Stimulated activated CD4-positive, alpha-beta T cell treated with anti-CD3 and anti-CD28 coated beads, TNF-alpha, amount 100 ng/mL, for 48 hours (primary cell): ENCODE results near the gene ZBTB7C.
"Not testable (repeated sequence)": the region's sequence is repeated elsewhere in the genome, so short reads cannot be mapped to it uniquely, and the experiment has no call there.

Experiments
- DNase-seq, 3 donors: peaks; one replicate each; pipeline ENCODE4 v3.0.0-alpha.2; 2020; ENCODE audit warnings: low read depth in 3 of 3

ZBTB7C gene

GRCh38 chr18:48297139-48297538 lies 112.0 kb downstream of the ZBTB7C start:
- DNase-seq: no peak

DNA sequence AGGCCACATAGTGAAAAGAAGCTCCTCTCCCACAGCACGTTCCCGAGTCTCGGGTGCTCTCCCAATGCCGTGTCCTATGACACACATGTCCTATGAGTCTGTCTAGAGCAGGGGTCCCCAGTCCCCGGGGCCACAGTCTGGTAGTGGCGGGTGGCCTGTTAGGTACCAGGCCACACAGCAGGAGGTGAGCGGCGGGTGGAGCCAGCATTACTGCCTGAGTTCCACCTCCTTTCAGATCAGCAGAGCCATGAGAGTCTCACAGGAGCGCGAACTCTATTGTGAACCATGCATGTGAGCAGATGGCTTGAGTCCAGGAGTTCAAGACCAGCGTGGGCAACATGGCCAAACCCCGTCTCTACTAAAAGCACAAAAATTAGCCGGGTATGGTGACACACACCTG lies 112.6 kb downstream of the ZBTB7C start:
- no peak for DNase-seq

- no peak for DNase-seq
Measured at GRCh38 chr18:48295586-48296311, 113.4 kb downstream of the ZBTB7C start.

- DNase-seq: no peak
Measured at GRCh38 chr18:48294899-48295585, 114.1 kb downstream of the ZBTB7C start.

- no peak for DNase-seq
Measured at GRCh38 chr18:48293954-48294898, 115.0 kb downstream of the ZBTB7C start.

- DNase-seq: no peak
Measured at GRCh38 chr18:48292782-48293424, 116.3 kb downstream of the ZBTB7C start.

DNA sequence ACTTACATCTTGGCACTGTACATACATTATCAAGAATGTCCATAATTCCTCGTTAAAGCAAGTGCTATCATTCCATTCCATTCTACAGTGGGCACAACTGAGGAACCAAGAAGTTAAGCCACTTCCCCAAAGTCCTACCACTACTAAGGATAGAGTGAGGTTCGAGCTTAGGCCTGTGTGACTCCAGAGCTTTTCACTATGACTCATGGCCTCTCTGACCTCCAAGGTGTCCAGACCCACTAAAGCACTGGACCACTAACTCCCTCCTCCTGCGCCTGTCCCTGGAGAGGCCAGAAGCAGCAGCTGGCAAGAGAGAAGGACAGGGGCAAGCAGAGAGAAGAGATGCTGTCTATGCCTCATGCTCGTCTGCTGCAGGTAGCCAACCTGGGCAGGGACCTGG lies 117.0 kb downstream of the ZBTB7C start:
- DNase-seq: no peak

DNA sequence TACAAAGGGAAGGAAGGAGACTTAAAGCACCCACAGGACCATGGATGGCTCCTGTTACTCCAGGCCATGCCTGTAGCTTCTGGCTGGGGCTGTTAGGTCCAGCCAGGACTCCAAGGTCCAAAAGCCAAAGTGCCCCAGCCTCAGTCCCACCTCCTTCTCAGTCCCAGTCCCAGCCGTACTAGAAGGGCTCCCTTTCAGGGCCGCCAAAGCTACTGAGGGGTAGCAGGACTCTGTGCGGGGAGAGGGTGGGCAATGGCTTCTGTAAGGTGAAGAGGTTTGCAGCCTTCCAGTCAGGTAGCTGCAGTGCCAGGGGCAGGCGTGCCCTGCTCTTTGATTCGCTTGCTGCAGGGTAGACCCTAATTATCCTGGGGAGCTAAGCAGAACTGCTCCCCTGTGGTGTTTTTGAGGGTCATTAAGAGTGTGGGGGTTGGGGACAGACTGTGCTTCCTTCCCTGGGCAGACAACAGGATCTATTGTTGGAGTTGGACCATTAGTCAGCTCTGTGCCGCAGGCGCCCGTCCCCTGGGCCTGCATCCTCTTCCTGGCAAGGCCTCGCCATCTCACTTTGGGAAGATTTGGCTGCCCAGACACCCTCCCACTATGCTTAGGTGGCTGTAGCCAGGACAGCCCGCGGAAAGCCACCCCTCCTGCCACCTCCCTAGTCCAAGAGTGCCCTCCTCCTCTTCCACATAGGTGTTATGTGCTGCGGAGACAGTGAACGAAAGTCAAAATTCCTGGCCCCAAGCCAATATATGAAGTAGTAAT lies 118.8 kb downstream of the ZBTB7C start:
- DNase-seq: no peak

- DNase-seq: no peak
Measured at GRCh38 chr18:48284743-48285142, 124.4 kb downstream of the ZBTB7C start.

DNA sequence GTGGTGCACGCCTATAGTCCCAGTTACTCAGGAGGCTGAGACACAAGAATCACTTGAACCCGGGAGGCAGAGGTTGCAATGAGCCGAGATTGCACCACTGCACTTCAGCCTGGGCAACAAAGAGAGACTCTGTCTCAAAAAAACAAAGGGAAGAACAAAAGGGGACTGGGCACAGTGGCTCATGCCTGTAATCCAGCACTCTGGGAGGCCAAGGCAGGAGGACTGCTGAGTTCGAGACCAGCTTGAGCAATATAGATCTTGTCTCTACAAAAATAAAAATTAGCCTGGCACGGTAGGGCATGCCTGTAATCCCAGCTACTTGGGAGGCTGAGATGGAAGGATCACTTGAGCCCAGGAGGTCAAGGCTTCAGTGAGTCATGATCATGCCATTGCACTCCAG lies 125.2 kb downstream of the ZBTB7C start:
- DNase-seq: not testable (repeated sequence)

DNA sequence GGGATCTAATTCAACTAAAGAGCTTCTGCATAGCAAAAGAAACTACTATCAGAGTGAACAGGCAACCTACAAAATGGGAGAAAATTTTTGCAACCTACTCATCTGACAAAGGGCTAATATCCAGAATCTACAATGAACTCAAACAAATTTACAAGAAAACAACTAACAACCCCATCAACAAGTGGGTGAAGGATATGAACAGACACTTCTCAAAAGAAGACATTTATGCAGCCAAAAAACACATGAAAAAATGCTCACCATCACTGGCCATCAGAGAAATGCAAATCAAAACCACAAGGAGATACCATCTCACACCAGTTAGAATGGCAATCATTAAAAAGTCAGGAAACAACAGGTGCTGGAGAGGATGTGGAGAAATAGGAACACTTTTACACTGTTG lies 127.7 kb downstream of the ZBTB7C start:
- not testable (repeated sequence) for DNase-seq

- no peak for DNase-seq
Measured at GRCh38 chr18:48279312-48279711, 129.9 kb downstream of the ZBTB7C start.

- no peak for DNase-seq
Measured at GRCh38 chr18:48278081-48278480, 131.1 kb downstream of the ZBTB7C start.

GRCh38 chr18:48274301-48274700 lies 134.9 kb downstream of the ZBTB7C start:
- no peak for DNase-seq

DNA sequence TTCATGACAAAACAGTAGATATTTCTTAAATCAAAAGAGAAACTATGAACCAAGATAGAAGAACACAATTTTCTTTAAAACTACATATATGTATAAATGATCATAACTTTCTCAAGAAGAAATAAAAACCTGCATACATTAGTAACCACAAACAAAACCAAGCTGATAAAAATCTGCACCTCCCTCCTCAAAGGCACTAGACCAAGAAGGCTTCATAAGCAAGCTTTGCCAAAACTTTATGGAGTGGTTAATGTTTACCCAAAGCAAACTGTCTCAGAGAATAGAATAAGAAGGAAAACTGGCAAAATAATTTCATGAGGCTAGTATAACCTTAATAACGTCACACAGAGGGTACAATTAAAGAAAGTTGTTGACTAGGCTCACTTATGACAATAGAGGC lies 138.3 kb downstream of the ZBTB7C start:
- no peak for DNase-seq

DNA sequence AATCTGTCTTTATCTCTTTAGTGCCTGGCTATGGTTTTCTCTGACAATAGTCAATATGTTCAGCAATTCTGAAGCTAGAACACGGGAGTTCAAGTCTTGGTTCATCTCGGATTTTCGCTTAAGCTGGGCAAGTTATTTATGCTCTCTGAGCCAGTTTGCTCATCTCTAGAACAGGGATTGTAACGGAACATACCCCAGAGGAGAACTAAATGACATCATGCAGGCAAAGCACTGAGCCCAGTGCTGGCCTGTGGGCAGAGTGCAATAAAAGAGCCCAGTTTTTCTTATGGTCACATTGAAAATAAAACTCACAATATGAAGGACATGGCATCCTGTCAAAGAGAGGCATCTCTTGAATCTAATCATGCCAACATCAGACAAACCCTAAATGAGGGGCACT lies 143.9 kb downstream of the ZBTB7C start:
- no peak for DNase-seq

DNA sequence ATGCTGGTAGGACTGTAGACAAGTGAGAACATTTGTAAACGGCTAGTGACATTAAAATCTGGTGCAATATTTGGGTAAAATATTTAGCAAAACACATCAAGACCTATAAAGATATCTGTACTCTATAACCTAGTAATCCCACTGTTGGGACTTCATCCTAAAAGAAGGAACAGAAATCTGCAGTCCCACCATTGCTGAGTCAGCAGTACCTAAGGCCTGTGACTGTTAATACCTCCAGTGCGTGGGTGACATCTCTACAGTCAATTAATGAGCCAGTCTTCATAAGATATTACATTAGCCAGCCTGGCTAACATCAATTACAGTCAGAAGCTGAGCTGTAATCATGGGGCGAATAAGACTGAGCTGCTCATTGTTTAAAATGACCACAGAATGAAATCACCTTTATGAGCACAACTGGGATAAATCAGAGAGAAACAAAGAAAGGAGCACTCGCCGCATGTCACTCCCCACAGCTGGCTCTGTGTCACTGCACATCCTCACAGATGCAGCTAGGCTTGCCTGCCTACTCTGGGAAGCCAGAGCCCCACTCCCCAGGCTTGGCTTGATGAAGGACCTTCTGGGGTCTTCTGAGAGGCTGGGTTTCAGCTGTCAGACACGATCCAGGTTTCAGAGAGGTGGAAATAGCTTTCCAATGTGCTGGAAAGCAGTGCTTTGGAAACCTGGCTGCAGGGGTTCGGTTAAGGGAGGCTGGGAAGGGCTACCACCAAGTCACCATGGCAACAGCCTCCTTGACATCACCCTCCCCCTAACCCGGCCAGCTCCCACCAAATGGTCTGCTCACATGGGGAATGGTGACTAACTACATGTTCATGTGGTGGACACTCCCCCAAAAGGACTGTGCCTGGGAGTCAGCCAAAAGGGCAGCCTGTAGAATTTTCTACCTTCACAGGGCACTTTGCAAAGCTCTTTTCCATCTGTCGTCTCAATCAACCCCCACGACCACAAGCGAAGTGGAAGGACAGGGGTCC lies 145.0 kb downstream of the ZBTB7C start:
- no peak for DNase-seq

DNA sequence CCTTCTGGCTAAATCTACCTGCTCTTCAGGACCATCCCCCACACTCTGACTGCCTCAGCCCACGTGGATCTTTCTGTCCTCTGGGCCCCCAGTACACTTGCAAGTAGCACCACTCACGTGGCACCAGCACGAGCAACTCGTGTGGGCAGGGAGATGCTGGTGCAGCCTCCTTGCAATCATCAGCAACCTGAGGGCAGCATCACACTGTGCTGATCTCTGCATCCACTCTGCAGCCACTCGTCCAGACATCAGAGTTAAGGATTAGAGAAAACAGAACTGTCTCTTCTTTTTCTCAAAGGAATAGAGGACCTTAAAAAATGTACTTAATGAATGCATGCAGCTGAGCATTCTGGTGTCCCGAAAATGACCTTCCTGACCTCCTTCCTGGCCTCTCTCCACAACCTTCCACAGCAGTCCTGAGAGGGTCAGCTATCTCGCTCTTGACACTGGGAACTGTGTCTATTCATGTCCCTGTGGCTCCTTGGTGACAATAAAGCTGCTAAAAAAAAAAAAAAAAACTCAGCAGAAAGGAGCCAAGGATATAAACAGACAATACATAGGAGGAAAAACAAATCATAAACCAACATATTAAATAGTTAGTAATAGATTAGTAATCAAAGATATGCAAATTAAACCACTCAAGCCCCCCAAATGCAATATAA lies 145.9 kb downstream of the ZBTB7C start:
- no peak for DNase-seq

DNA sequence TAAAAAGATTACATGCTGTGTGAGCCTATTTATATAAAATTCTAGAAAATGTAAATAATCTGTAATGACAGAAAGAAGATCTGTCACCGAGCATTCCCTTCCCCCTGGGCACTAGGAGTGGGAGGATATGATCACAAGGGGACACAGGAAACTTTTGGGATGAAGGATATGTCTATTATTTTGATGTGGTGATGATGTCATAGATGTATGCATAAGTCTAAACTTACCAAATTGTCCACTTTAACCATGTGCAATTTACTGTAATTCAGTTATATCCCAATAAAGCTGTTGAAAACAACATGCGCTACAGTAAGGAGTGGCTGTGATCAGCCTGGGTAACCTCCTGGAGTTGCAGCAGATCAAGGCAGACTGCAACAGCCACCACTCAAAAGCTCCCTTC lies 148.9 kb downstream of the ZBTB7C start:
- DNase-seq: no peak
